Smooth muscle cell (in vitro differentiated cells): ENCODE measurements around the gene HAND2. TPM values are rescaled to one million over a fixed set of nuclear protein-coding genes. Genes with fewer than 3 reads are reported as not detected.

ENCODE experiments used
- DNase-seq: peaks from one replicate; lab custom pipeline; 2025; ENCODE audit not compliant: unreplicated experiment; lab: John Stamatoyannopoulos, UW
- H2AFZ ChIP-seq: fragments of 200-600 bp; sonication (generic); 2 replicates; pipeline ENCODE4 v1.6.0; 2016; ENCODE audit warnings: antibody characterized with exemption, low read depth, mild to moderate bottlenecking
- H3F3A ChIP-seq: fragments of 200-600 bp; sonication (generic); 2 replicates; pipeline ENCODE4 v1.6.0; 2017; ENCODE audit warnings: antibody characterized with exemption, low read depth
- H3K27ac ChIP-seq: fragments of 200-600 bp; sonication (generic); 2 replicates; pipeline ENCODE4 v1.5.1; 2016; ENCODE audit warnings: low read depth, mild to moderate bottlenecking
- H3K27me3 ChIP-seq: fragments of 200-600 bp; sonication (generic); 2 replicates; pipeline ENCODE4 v1.6.1; 2016; ENCODE audit warnings: low read depth, mild to moderate bottlenecking
- H3K36me3 ChIP-seq: fragments of 200-600 bp; sonication (generic); 2 replicates; pipeline ENCODE4 v1.5.1; 2016; ENCODE audit warnings: low read depth
- H3K4me1 ChIP-seq: fragments of 200-600 bp; sonication (generic); 2 replicates; pipeline ENCODE4 v1.5.1; 2016; ENCODE audit warnings: low read depth
- H3K4me2 ChIP-seq: fragments of 200-600 bp; sonication (generic); 2 replicates; pipeline ENCODE4 v1.6.0; 2016; ENCODE audit warnings: mild to moderate bottlenecking
- H3K4me3 ChIP-seq: fragments of 200-600 bp; sonication (generic); 2 replicates; pipeline ENCODE4 v1.5.1; 2016; ENCODE audit warnings: mild to moderate bottlenecking
- H3K79me2 ChIP-seq: fragments of 200-600 bp; sonication (generic); 2 replicates; pipeline ENCODE4 v1.6.0; 2016; ENCODE audit warnings: low read depth, mild to moderate bottlenecking
- H3K9ac ChIP-seq: fragments of 200-600 bp; sonication (generic); 2 replicates; pipeline ENCODE4 v1.6.0; 2016; ENCODE audit warnings: low read depth
- H3K9me3 ChIP-seq: fragments of 200-600 bp; sonication (generic); replicated peaks from 2 replicates; pipeline ENCODE4 v1.5.1; 2016; ENCODE audit warnings: low read depth
- H4K20me1 ChIP-seq: fragments of 200-600 bp; sonication (generic); 2 replicates; pipeline ENCODE4 v1.6.0; 2016; ENCODE audit warnings: low read depth
- CTCF ChIP-seq: fragments of 200-600 bp; sonication (generic); IDR thresholded peaks from 2 replicates; pipeline ENCODE4 v1.5.1; 2017; ENCODE audit warnings: borderline replicate concordance, mild to moderate bottlenecking, antibody characterized with exemption; ENCODE audit not compliant: insufficient read depth, poor library complexity, severe bottlenecking
- WGBS: methylation state at CpG from one replicate; pipeline ENCODE4 v1.1.7; 2016; ENCODE audit warnings: low lambda C conversion rate; 5-methylcytosine and 5-hydroxymethylcytosine counted together
- polyA plus RNA-seq: library from polyadenylated mRNA; unstranded; fragments of >200 nt; fragmentation: Nextera tagmentation; extraction: Ambion mirVana; gene quantifications from 2 replicates; pipeline ENCODE4 v1.2.1, GENCODE V29; 2016
- total RNA-seq: library from RNA; depleted of rRNA; stranded (reverse); fragments of >200 nt; gene quantifications from 2 replicates; pipeline ENCODE4 v1.2.3, GENCODE V29; 2014

Gene HAND2
- total and polyA plus RNA-seq, 2 experiments from 2014 or later = 265 to 324 TPM

- 84% methylated on average over 5 of the region's 5 CpGs for WGBS
- no peaks in the 10 kb centered on the region for H3K4me1 ChIP-seq
- no peaks in the 10 kb centered on the region for H3F3A ChIP-seq
- no peaks in the 10 kb centered on the region for H3K36me3 ChIP-seq
- no peak overlapping the region for H2AFZ ChIP-seq
- no peaks in the 10 kb centered on the region for H4K20me1 ChIP-seq
- no peak for TF ChIP-seq CTCF
- no peak overlapping the region for H3K4me2 ChIP-seq
- no peaks in the 10 kb centered on the region for H3K27me3 ChIP-seq
- no peaks in the 10 kb centered on the region for H3K9me3 ChIP-seq
- no peak overlapping the region for H3K4me3 ChIP-seq
- H3K79me2 ChIP-seq = no peaks in the 10 kb centered on the region
- no peak overlapping the region for H3K9ac ChIP-seq
- no peak for DNase-seq
- no peak overlapping the region for H3K27ac ChIP-seq
Observed at GRCh38 chr4:173575482-173576152, 45.6 kb upstream of the HAND2 start.

- no peak for DNase-seq
Observed at GRCh38 chr4:173573725-173574124, 43.7 kb upstream of the HAND2 start.

GRCh38 chr4:173573286-173573685 is 43.3 kb upstream of the HAND2 start:
- H3K9ac ChIP-seq = no peak overlapping the region
- TF ChIP-seq CTCF = no peak
- H2AFZ ChIP-seq = no peak overlapping the region
- no peak overlapping the region for H3K4me2 ChIP-seq
- 80% methylated on average over 4 of the region's 4 CpGs for WGBS
- H3K79me2 ChIP-seq = no peaks in the 10 kb centered on the region
- H4K20me1 ChIP-seq = no peaks in the 10 kb centered on the region
- H3K36me3 ChIP-seq = no peaks in the 10 kb centered on the region
- H3F3A ChIP-seq = no peaks in the 10 kb centered on the region
- no peak overlapping the region for H3K4me3 ChIP-seq
- no peak overlapping the region for H3K27ac ChIP-seq
- H3K4me1 ChIP-seq = no peaks in the 10 kb centered on the region
- H3K27me3 ChIP-seq = no peaks in the 10 kb centered on the region
- no peak for DNase-seq
- H3K9me3 ChIP-seq = no peaks in the 10 kb centered on the region

More at GRCh38 chr4:173573725-173574124, 43.7 kb upstream of the HAND2 start:
- no peak overlapping the region for H3K4me2 ChIP-seq
- H3K36me3 ChIP-seq = no peaks in the 10 kb centered on the region
- H3K27me3 ChIP-seq = no peaks in the 10 kb centered on the region
- no peak overlapping the region for H3K4me3 ChIP-seq
- H3K79me2 ChIP-seq = no peaks in the 10 kb centered on the region
- no peaks in the 10 kb centered on the region for H4K20me1 ChIP-seq
- no peak overlapping the region for H3K9ac ChIP-seq
- no peaks in the 10 kb centered on the region for H3K4me1 ChIP-seq
- no peak for TF ChIP-seq CTCF
- H2AFZ ChIP-seq = no peak overlapping the region
- H3K27ac ChIP-seq = no peak overlapping the region
- no peaks in the 10 kb centered on the region for H3F3A ChIP-seq
- 91% methylated on average over 1 of the region's 1 CpG for WGBS
- no peaks in the 10 kb centered on the region for H3K9me3 ChIP-seq

GRCh38 chr4:173572493-173573129 is 42.6 kb upstream of the HAND2 start:
- 76% methylated on average over 3 of the region's 3 CpGs for WGBS
- no peaks in the 10 kb centered on the region for H4K20me1 ChIP-seq

More at GRCh38 chr4:173572493-173573129, 42.6 kb upstream of the HAND2 start:
- H3K4me3 ChIP-seq = no peak overlapping the region
- H3K27me3 ChIP-seq = no peaks in the 10 kb centered on the region
- no peak for DNase-seq
- no peaks in the 10 kb centered on the region for H3K79me2 ChIP-seq
- no peak overlapping the region for H3K27ac ChIP-seq
- H3K9me3 ChIP-seq = no peaks in the 10 kb centered on the region
- H3K4me1 ChIP-seq = no peaks in the 10 kb centered on the region
- H3K4me2 ChIP-seq = no peak overlapping the region
- no peaks in the 10 kb centered on the region for H3K36me3 ChIP-seq
- no peak for TF ChIP-seq CTCF
- H3K9ac ChIP-seq = no peak overlapping the region
- H2AFZ ChIP-seq = no peak overlapping the region
- H3F3A ChIP-seq = no peaks in the 10 kb centered on the region
